DND-41 (cell line): ENCODE results near the gene RFTN1.

Source experiments
- CTCF ChIP-seq: IDR thresholded peaks from 2 replicates; pipeline ENCODE4 v1.5.1; 2012; ENCODE audit warnings: borderline replicate concordance, low read length, moderate library complexity, mild to moderate bottlenecking; ENCODE audit not compliant: poor library complexity, severe bottlenecking; ENCODE audit errors: extremely low read depth
- EZH2 ChIP-seq: IDR thresholded peaks from 3 replicates; pipeline ENCODE4 v1.6.1; 2012; ENCODE audit warnings: borderline replicate concordance, low read depth, mild to moderate bottlenecking, moderate library complexity, low read length, inconsistent platforms; ENCODE audit not compliant: severe bottlenecking

DNA sequence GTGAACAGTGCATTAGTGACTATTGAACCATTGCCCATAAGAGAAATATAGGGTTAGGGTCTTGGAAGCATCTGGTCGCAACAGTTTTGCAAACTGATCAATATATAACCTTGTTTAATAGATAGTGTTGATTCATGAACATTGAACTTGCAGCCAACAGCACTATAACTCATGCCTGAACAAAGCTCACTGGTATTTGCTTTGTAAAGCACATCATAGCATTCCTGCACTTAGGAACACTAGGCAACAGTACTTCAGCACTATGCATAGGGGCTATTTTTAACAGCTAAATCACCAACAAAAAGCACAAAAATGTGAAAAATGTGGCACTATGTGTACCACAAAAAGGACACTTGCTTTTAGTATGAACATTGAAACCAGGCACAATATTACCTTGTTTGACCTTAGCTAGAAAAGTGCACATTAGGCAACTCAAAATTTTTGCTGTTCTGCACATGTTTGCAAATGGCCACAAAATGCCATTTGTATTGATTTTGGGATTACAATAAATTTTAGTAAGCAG is 180.5 kb downstream of the RFTN1 start:
- TF ChIP-seq CTCF (no peak), EZH2 (no peak)
